Activated naive CD8-positive, alpha-beta T cell treated with anti-CD3 and anti-CD28 coated beads, Interleukin-2, amount 50 U/mL, for 16 hours (primary cell): Measurements from ENCODE around the gene ENDOD1.

Source experiments
- DNase-seq: peaks from one replicate; pipeline ENCODE4 v3.0.0-alpha.2; 2020; ENCODE audit warnings: low read depth, low spot score

Gene ENDOD1

DNA sequence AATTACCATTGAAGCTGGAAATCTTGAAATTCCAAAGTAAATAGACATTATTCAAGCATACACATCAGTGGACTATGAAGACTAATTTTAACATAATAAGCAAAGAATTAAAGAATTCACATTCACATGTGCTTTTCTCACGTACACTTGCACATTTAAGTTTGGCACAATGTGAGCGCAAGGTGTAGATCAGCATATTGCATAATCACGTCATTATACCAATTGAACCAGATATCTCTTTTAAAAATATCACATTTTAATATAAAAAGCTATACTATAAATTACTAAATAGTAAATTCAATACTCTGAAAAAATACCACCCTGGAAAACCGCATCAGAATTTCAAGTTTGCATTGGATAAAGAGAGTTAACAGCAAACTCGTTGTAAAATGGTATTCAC, 80.6 kb downstream of the ENDOD1 start:
- DNase-seq, result no peak

DNA sequence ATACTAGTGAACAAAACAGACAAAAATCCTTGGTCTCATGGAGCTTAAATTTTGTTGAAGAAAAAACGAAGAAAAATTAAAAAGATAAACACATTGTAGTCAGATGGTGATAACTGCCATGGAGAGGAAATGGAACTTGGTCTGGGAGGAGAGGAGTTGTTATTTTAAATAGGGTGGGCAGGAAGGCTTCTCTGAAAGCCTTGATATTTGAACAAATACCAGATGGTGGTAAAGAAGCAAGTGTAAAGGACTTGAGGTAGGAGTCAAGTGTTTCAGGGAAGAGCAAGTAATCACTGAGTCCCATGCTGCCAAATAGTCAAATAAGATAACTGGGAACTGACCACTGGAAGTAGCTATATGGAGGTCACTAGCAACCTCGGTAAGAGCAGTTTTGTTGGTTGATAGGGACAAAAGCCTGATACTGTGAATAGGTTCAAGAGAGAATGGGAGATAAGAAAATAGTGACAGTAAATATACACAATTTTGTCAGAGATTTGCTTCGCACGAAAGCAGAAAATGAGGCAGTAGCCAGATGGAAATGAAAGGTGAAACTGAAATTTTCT, 86.3 kb downstream of the ENDOD1 start:
- DNase-seq, result no peak
